H7 (cell line): ENCODE data around the gene CCDC197. TPM values are rescaled to one million over a fixed set of nuclear protein-coding genes. Genes with fewer than 3 reads are reported as not detected.

Source experiments
- DNase-seq: peaks from one replicate; pipeline ENCODE4 v3.0.0; 2012
- H3K27me3 ChIP-seq: 2 replicates; pipeline ENCODE4 v1.6.0; 2011; ENCODE audit warnings: mild to moderate bottlenecking, low read length; ENCODE audit not compliant: control insufficient read depth, insufficient read depth
- H3K36me3 ChIP-seq: replicated peaks from 2 replicates; pipeline ENCODE4 v1.5.1; 2011; ENCODE audit warnings: low read length; ENCODE audit not compliant: control insufficient read depth, insufficient read depth
- H3K4me3 ChIP-seq: 2 replicates; pipeline ENCODE4 v1.5.1; 2011; ENCODE audit warnings: low read depth, mild to moderate bottlenecking, control low read depth, low read length, moderate library complexity; ENCODE audit not compliant: insufficient read depth
- total RNA-seq: library from RNA; depleted of rRNA; stranded (reverse); fragments of >200 nt; shearing (Covaris generic); gene quantifications from 2 replicates; pipeline ENCODE4 v1.2.3, GENCODE V29; 2014; rRNA removed

CCDC197 gene
- total RNA-seq, 1 experiment from 2014 or later = not detected

GRCh38 chr14:94049625-94050023, 52.5 kb downstream of the CCDC197 start:
- no peak overlapping the region for H3K4me3 ChIP-seq
- peaks cover 49% of the 10 kb centered on the region for H3K36me3 ChIP-seq
- H3K27me3 ChIP-seq = no peaks in the 10 kb centered on the region
- no peak for DNase-seq

GRCh38 chr14:94050231-94050880, 53.3 kb downstream of the CCDC197 start:
- no peak for DNase-seq
- H3K27me3 ChIP-seq = no peaks in the 10 kb centered on the region
- H3K4me3 ChIP-seq = no peak overlapping the region
- H3K36me3 ChIP-seq = peaks cover 54% of the 10 kb centered on the region

GRCh38 chr14:94051115-94051514, 54.0 kb downstream of the CCDC197 start:
- Histone ChIP-seq H3K4me3 (no peak overlapping the region), H3K36me3 (peaks cover 56% of the 10 kb centered on the region), H3K27me3 (no peaks in the 10 kb centered on the region)
- no peak for DNase-seq

GRCh38 chr14:94051779-94052178, 54.7 kb downstream of the CCDC197 start:
- Histone ChIP-seq H3K4me3 (no peak overlapping the region), H3K36me3 (peaks cover 58% of the 10 kb centered on the region), H3K27me3 (no peaks in the 10 kb centered on the region)
- DNase-seq = no peak

GRCh38 chr14:94052199-94052598, 55.1 kb downstream of the CCDC197 start:
- Histone ChIP-seq H3K4me3 (no peak overlapping the region), H3K36me3 (peaks cover 58% of the 10 kb centered on the region), H3K27me3 (no peaks in the 10 kb centered on the region)
- no peak for DNase-seq

GRCh38 chr14:94052662-94053061, 55.6 kb downstream of the CCDC197 start:
- H3K36me3 ChIP-seq = peaks cover 57% of the 10 kb centered on the region
- H3K27me3 ChIP-seq = no peaks in the 10 kb centered on the region
- no peak for DNase-seq
- H3K4me3 ChIP-seq = no peak overlapping the region

GRCh38 chr14:94054401-94054800, 57.3 kb downstream of the CCDC197 start:
- Histone ChIP-seq H3K27me3 (no peaks in the 10 kb centered on the region), H3K36me3 (peaks cover 57% of the 10 kb centered on the region), H3K4me3 (no peak overlapping the region)
- DNase-seq = no peak

- Histone ChIP-seq H3K36me3 (peaks cover 59% of the 10 kb centered on the region), H3K27me3 (no peaks in the 10 kb centered on the region), H3K4me3 (no peak overlapping the region)
- no peak for DNase-seq
Observed at GRCh38 chr14:94054936-94055335, 57.8 kb downstream of the CCDC197 start.

- Histone ChIP-seq H3K27me3 (no peaks in the 10 kb centered on the region), H3K36me3 (peaks cover 58% of the 10 kb centered on the region), H3K4me3 (no peak overlapping the region)
- DNase-seq = no peak
Observed at GRCh38 chr14:94056579-94057308, 59.6 kb downstream of the CCDC197 start.

- H3K4me3 ChIP-seq = no peak overlapping the region
- DNase-seq = no peak
- no peaks in the 10 kb centered on the region for H3K27me3 ChIP-seq
- peaks cover 55% of the 10 kb centered on the region for H3K36me3 ChIP-seq
Observed at GRCh38 chr14:94058128-94058673, 61.1 kb downstream of the CCDC197 start.

Other genes starting within 250 kb of the CCDC197 start
- 1.4 and 1.6 TPM in 2 replicates for gene PRIMA1, start 208.8 kb upstream of the CCDC197 start, total RNA-seq
- gene FAM181A, start 70.0 kb upstream of the CCDC197 start, total RNA-seq = not detected in 2 replicates
- gene ASB2, start 20.7 kb upstream of the CCDC197 start, total RNA-seq = 0.21 TPM in 1 of 2 replicates, not detected in the other
- gene OTUB2, start 29.0 kb downstream of the CCDC197 start, total RNA-seq = 3.0 and 4.4 TPM in 2 replicates
- 198 and 211 TPM in 2 replicates for gene DDX24, start 83.9 kb downstream of the CCDC197 start, total RNA-seq
- gene IFI27L1, start 84.0 kb downstream of the CCDC197 start, total RNA-seq = 14.3 and 16.4 TPM in 2 replicates
- 0.62 TPM in 1 of 2 replicates, not detected in the other for gene IFI27, start 113.4 kb downstream of the CCDC197 start, total RNA-seq
- gene IFI27L2, start 132.3 kb downstream of the CCDC197 start, total RNA-seq = 25.6 and 26.3 TPM in 2 replicates
- gene PPP4R4, start 177.0 kb downstream of the CCDC197 start, total RNA-seq = 2.3 and 3.0 TPM in 2 replicates